Vagina (tissue), 2 donors: Measurements from ENCODE around the gene DCAKD.

ENCODE experiments used
- POLR2A ChIP-seq, 2 donors: fragments of 450-650 bp; IDR thresholded peaks; one replicate each; pipeline ENCODE4 v1.6.1; 2017; ENCODE audit warnings: antibody characterized with exemption in 2 of 2, mild to moderate bottlenecking in 2 of 2, moderate library complexity in 2 of 2
- POLR2AphosphoS5 ChIP-seq, 2 donors: sonication (generic); formaldehyde crosslinking; IDR thresholded peaks; one replicate each; pipeline ENCODE4 v1.9.0; 2017; ENCODE audit warnings: antibody characterized with exemption in 2 of 2, mild to moderate bottlenecking in 2 of 2, low read depth in 1 of 2; ENCODE audit not compliant: insufficient read depth in 1 of 2
- TF ChIP-seq, protein P1 (sequence below), 3 experiments: fragments of 450-650 bp in 2 of 3; fragments of 200-600 bp in 1 of 3; sonication (generic) in 1 of 3; IDR thresholded peaks; one replicate each; pipeline ENCODE4 v1.5.1; 2017 to 2019; ENCODE audit warnings: antibody characterized with exemption in 3 of 3, mild to moderate bottlenecking in 2 of 3, moderate library complexity in 2 of 3

DNA sequence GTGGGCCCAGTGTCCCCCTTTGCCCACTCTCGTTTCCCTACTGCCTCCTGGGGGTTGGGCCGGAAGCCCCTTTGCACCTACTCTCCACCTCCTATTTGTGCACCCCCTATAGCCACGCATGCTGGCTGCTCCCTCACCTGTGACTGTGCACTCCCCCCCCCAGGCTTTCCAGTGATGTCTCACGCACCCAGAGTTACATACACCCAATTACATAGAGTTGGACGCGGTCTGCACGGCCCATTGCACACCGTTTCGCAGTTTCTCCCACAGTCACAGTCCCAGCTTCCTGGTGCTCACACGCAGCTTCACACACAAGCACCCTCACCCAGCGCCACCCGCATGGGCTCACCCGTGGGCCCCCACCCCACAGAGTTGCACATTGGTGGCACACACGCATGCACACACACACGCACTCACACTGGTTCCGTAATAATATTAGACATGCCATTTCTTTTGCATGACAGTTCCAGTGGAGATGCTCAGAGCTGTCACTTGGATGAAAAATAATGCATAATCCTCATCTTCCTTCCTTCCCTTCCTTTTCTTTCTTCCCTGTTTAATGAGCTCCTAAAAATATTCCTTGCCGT, 61.8 kb downstream of the DCAKD start:
- TF ChIP-seq, protein P1, sequence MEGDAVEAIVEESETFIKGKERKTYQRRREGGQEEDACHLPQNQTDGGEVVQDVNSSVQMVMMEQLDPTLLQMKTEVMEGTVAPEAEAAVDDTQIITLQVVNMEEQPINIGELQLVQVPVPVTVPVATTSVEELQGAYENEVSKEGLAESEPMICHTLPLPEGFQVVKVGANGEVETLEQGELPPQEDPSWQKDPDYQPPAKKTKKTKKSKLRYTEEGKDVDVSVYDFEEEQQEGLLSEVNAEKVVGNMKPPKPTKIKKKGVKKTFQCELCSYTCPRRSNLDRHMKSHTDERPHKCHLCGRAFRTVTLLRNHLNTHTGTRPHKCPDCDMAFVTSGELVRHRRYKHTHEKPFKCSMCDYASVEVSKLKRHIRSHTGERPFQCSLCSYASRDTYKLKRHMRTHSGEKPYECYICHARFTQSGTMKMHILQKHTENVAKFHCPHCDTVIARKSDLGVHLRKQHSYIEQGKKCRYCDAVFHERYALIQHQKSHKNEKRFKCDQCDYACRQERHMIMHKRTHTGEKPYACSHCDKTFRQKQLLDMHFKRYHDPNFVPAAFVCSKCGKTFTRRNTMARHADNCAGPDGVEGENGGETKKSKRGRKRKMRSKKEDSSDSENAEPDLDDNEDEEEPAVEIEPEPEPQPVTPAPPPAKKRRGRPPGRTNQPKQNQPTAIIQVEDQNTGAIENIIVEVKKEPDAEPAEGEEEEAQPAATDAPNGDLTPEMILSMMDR (IDR thresholded peaks at IDR 0.05), result no peak
- no peak for TF ChIP-seq POLR2A (IDR thresholded peaks at IDR 0.05)
- no peak for TF ChIP-seq POLR2AphosphoS5 (IDR thresholded peaks at IDR 0.05; ENCODE audit: insufficient read depth in 1 of 2, low read depth in 1 of 2)
